Subcutaneous abdominal adipose tissue (tissue), 5 donors: ENCODE data around the gene KRTAP5-5.
"Not testable (repeated sequence)": the region's sequence is repeated elsewhere in the genome, so short reads cannot be mapped to it uniquely, and the experiment has no call there.

Source experiments
- H3K27ac ChIP-seq: one replicate; pipeline ENCODE4 v1.7.0; 2013; ENCODE audit warnings: low read depth, mild to moderate bottlenecking, inconsistent platforms, low read length, moderate library complexity
- H3K27me3 ChIP-seq, 5 donors: one replicate each; pipeline ENCODE4 v1.7.0; 2013; ENCODE audit warnings: low read length in 5 of 5, inconsistent platforms in 1 of 5; ENCODE audit not compliant: control insufficient read depth in 5 of 5, insufficient read depth in 4 of 5
- H3K36me3 ChIP-seq, 5 donors: one replicate each; pipeline ENCODE4 v1.7.0; 2013; ENCODE audit warnings: low read length in 5 of 5; ENCODE audit not compliant: control insufficient read depth in 5 of 5, insufficient read depth in 5 of 5
- H3K4me1 ChIP-seq, 5 donors: one replicate each; pipeline ENCODE4 v1.7.0; 2013; ENCODE audit warnings: low read length in 5 of 5, mild to moderate bottlenecking in 3 of 5, moderate library complexity in 1 of 5; ENCODE audit not compliant: control insufficient read depth in 5 of 5, insufficient read depth in 5 of 5
- H3K4me3 ChIP-seq, 5 donors: one replicate each; pipeline ENCODE4 v1.7.0; 2013; ENCODE audit warnings: low read length in 5 of 5, low read depth in 1 of 5
- H3K9ac ChIP-seq, 5 donors: one replicate each; pipeline ENCODE4 v1.7.0; 2013; ENCODE audit warnings: low read length in 5 of 5, mild to moderate bottlenecking in 4 of 5, moderate library complexity in 3 of 5
- H3K9me3 ChIP-seq, 5 donors: one replicate each; pipeline ENCODE4 v1.7.0; 2013; ENCODE audit warnings: low read length in 5 of 5; ENCODE audit not compliant: control insufficient read depth in 5 of 5
- donor health status: healthy.
- donor health status: healthy.
- donor health status: healthy.
- donor health status: healthy.
- donor health status: healthy.

Gene KRTAP5-5

GRCh38 chr11:1596576-1597121 is 32.9 kb upstream of the KRTAP5-5 start:
- peaks cover 4 to 20% (median 12%) of the 10 kb centered on the region in 5 donors for H3K27me3 ChIP-seq
- peaks cover 0 to 15% (median 0%) of the 10 kb centered on the region in 5 donors for H3K4me1 ChIP-seq
- not testable (repeated sequence) for H3K27ac ChIP-seq, H3K36me3 ChIP-seq, H3K9ac ChIP-seq, H3K4me3 ChIP-seq, H3K9me3 ChIP-seq

GRCh38 chr11:1597331-1597993 is 32.1 kb upstream of the KRTAP5-5 start:
- H3K9ac ChIP-seq = no peak overlapping the region
- no peaks in the 10 kb centered on the region for H3K36me3 ChIP-seq
- H3K27ac ChIP-seq = no peak overlapping the region
- no peaks in the 10 kb centered on the region for H3K9me3 ChIP-seq
- peaks cover 0 to 15% (median 0%) of the 10 kb centered on the region in 5 donors for H3K4me1 ChIP-seq
- H3K27me3 ChIP-seq = peaks cover 4 to 20% (median 12%) of the 10 kb centered on the region in 5 donors
- no peak overlapping the region for H3K4me3 ChIP-seq

GRCh38 chr11:1597994-1598380 is 31.6 kb upstream of the KRTAP5-5 start, which contains the start of gene KRTAP5-2:
Gene KRTAP5-2, minus strand, starts transcription at chr11:1598294. Its CDS starts 44 bp downstream, at chr11:1598250.
- peaks cover 0 to 15% (median 0%) of the 10 kb centered on the region in 5 donors for H3K4me1 ChIP-seq
- no peak within 1 kb of the TSS for H3K27ac ChIP-seq
- H3K36me3 ChIP-seq = no peaks in the 10 kb centered on the region
- no peak within 1 kb of the TSS for H3K9ac ChIP-seq
- peaks cover 4 to 20% (median 12%) of the 10 kb centered on the region in 5 donors for H3K27me3 ChIP-seq
- no peak within 1 kb of the TSS for H3K4me3 ChIP-seq
- H3K9me3 ChIP-seq = no peaks in the 10 kb centered on the region

- Histone ChIP-seq H3K27me3 (peaks cover 4 to 18% (median 12%) of the 10 kb centered on the region in 5 donors), H3K4me1 (peaks cover 0 to 15% (median 0%) of the 10 kb centered on the region in 5 donors)
- not testable (repeated sequence) for H3K9ac ChIP-seq, H3K4me3 ChIP-seq, H3K9me3 ChIP-seq, H3K36me3 ChIP-seq, H3K27ac ChIP-seq
Observed at GRCh38 chr11:1598406-1598805, 31.2 kb upstream of the KRTAP5-5 start.

- H3K27ac ChIP-seq = no peak overlapping the region
- no peaks in the 10 kb centered on the region for H3K9me3 ChIP-seq
- H3K27me3 ChIP-seq = peaks cover 4 to 14% (median 11%) of the 10 kb centered on the region in 5 donors
- H3K4me3 ChIP-seq = no peak overlapping the region
- H3K36me3 ChIP-seq = no peaks in the 10 kb centered on the region
- H3K9ac ChIP-seq = no peak overlapping the region
- peaks cover 0 to 15% (median 0%) of the 10 kb centered on the region in 5 donors for H3K4me1 ChIP-seq
Observed at GRCh38 chr11:1598816-1599215, 30.8 kb upstream of the KRTAP5-5 start.

- peaks cover 4 to 26% (median 13%) of the 10 kb centered on the region in 5 donors for H3K27me3 ChIP-seq
Observed at GRCh38 chr11:1600626-1601025, 28.9 kb upstream of the KRTAP5-5 start.

GRCh38 chr11:1601663-1602062 is 27.9 kb upstream of the KRTAP5-5 start:
- not testable (repeated sequence) for H3K36me3 ChIP-seq, H3K9ac ChIP-seq, H3K27ac ChIP-seq, H3K4me3 ChIP-seq, H3K4me1 ChIP-seq, H3K9me3 ChIP-seq
- H3K27me3 ChIP-seq = peaks cover 4 to 23% (median 15%) of the 10 kb centered on the region in 5 donors

More at GRCh38 chr11:1600626-1601025, 28.9 kb upstream of the KRTAP5-5 start:
- H3K4me1 ChIP-seq = peaks cover 0 to 15% (median 0%) of the 10 kb centered on the region in 5 donors
- no peak overlapping the region for H3K4me3 ChIP-seq
- no peak overlapping the region for H3K9ac ChIP-seq
- H3K27ac ChIP-seq = no peak overlapping the region
- no peaks in the 10 kb centered on the region for H3K36me3 ChIP-seq
- no peaks in the 10 kb centered on the region for H3K9me3 ChIP-seq

GRCh38 chr11:1603629-1604028 is 25.9 kb upstream of the KRTAP5-5 start:
- H3K4me3 ChIP-seq = no peak overlapping the region
- no peaks in the 10 kb centered on the region for H3K4me1 ChIP-seq
- H3K9me3 ChIP-seq = no peaks in the 10 kb centered on the region
- no peak overlapping the region for H3K9ac ChIP-seq
- H3K27me3 ChIP-seq = peaks cover 0 to 21% (median 14%) of the 10 kb centered on the region in 5 donors
- H3K27ac ChIP-seq = no peak overlapping the region
- H3K36me3 ChIP-seq = no peaks in the 10 kb centered on the region

- Histone ChIP-seq H3K27ac (no peak overlapping the region), H3K9ac (no peak overlapping the region), H3K4me1 (no peaks in the 10 kb centered on the region), H3K4me3 (no peak overlapping the region), H3K9me3 (no peaks in the 10 kb centered on the region), H3K27me3 (peaks cover 0 to 19% (median 14%) of the 10 kb centered on the region in 5 donors), H3K36me3 (no peaks in the 10 kb centered on the region)
Observed at GRCh38 chr11:1604181-1604580, 25.4 kb upstream of the KRTAP5-5 start.

- Histone ChIP-seq H3K27ac (no peak overlapping the region), H3K27me3 (peaks cover 0 to 19% (median 14%) of the 10 kb centered on the region in 5 donors), H3K9me3 (no peaks in the 10 kb centered on the region), H3K4me3 (no peak overlapping the region), H3K4me1 (no peaks in the 10 kb centered on the region), H3K9ac (no peak overlapping the region), H3K36me3 (no peaks in the 10 kb centered on the region)
Observed at GRCh38 chr11:1604711-1605110, 24.9 kb upstream of the KRTAP5-5 start.
